Liver (tissue), 9 donors: ENCODE measurements around the gene KLK12. TPM values are rescaled to one million over a fixed set of nuclear protein-coding genes. Genes with fewer than 3 reads are reported as not detected.

ENCODE experiments used
- DNase-seq: peaks from one replicate; pipeline ENCODE4 v3.0.0-alpha.2; 2017; ENCODE audit warnings: low spot score
- H3K27ac ChIP-seq, 2 donors: one replicate each; pipeline ENCODE4 v1.7.0; 2013; ENCODE audit warnings: inconsistent platforms in 2 of 2, low read length in 2 of 2, control low read depth in 1 of 2, low read depth in 1 of 2, mild to moderate bottlenecking in 1 of 2
- H3K27me3 ChIP-seq, 4 donors: one replicate each; pipeline versions ENCODE4 v1.6.1 to v1.7.0; 2013; ENCODE audit warnings: low read length in 3 of 4, inconsistent platforms in 1 of 4, mild to moderate bottlenecking in 1 of 4, moderate library complexity in 1 of 4; ENCODE audit not compliant: control insufficient read depth in 4 of 4, insufficient read depth in 4 of 4
- H3K36me3 ChIP-seq, 4 donors: one replicate each; pipeline versions ENCODE4 v1.6.1 to v1.7.0; 2013; ENCODE audit warnings: low read length in 3 of 4, mild to moderate bottlenecking in 3 of 4, low read depth in 1 of 4, moderate library complexity in 1 of 4; ENCODE audit not compliant: control insufficient read depth in 4 of 4, insufficient read depth in 3 of 4
- H3K4me1 ChIP-seq, 4 donors: one replicate each; pipeline versions ENCODE4 v1.6.1 to v1.7.0; 2013; ENCODE audit warnings: low read length in 3 of 4, mild to moderate bottlenecking in 3 of 4, moderate library complexity in 1 of 4; ENCODE audit not compliant: control insufficient read depth in 4 of 4, insufficient read depth in 4 of 4
- H3K4me3 ChIP-seq, 3 donors: one replicate each; pipeline versions ENCODE4 v1.6.1 to v1.7.0; 2013; ENCODE audit warnings: low read length in 3 of 3, control low read depth in 1 of 3, low read depth in 1 of 3, mild to moderate bottlenecking in 1 of 3
- H3K9ac ChIP-seq, 2 donors: one replicate each; pipeline ENCODE4 v1.7.0; 2013; ENCODE audit warnings: low read length in 2 of 2, mild to moderate bottlenecking in 2 of 2, moderate library complexity in 2 of 2, control low read depth in 1 of 2, low read depth in 1 of 2
- H3K9me3 ChIP-seq, 4 donors: one replicate each; pipeline versions ENCODE4 v1.6.1 to v1.7.0; 2013; ENCODE audit warnings: low read length in 3 of 4; ENCODE audit not compliant: control insufficient read depth in 4 of 4
- EGR1 ChIP-seq, 2 donors: IDR thresholded peaks; 2 replicates each; pipeline ENCODE4 v1.6.1; 2016 to 2018; ENCODE audit warnings: antibody characterized with exemption in 2 of 2, low read depth in 2 of 2
- FOXA1 ChIP-seq: IDR thresholded peaks from 2 replicates; pipeline ENCODE4 v1.6.1; 2016; ENCODE audit warnings: antibody characterized with exemption
- FOXA2 ChIP-seq: IDR thresholded peaks from 2 replicates; pipeline ENCODE4 v1.6.1; 2016; ENCODE audit warnings: antibody characterized with exemption
- GABPA ChIP-seq, 2 donors: IDR thresholded peaks in 1 of 2; conservative IDR thresholded peaks in 1 of 2; 2 replicates each; pipeline ENCODE4 v1.6.1; 2016; ENCODE audit warnings: antibody characterized with exemption in 2 of 2, mild to moderate bottlenecking in 1 of 2, moderate library complexity in 1 of 2
- HNF4A ChIP-seq, 2 donors: conservative IDR thresholded peaks; 2 replicates each; pipeline ENCODE4 v1.6.1; 2016; ENCODE audit warnings: antibody characterized with exemption in 2 of 2, mild to moderate bottlenecking in 2 of 2
- HNF4G ChIP-seq: IDR thresholded peaks from 2 replicates; pipeline ENCODE4 v1.6.1; 2016; ENCODE audit warnings: antibody characterized with exemption
- JUND ChIP-seq, 2 donors: IDR thresholded peaks; 2 replicates each; pipeline ENCODE4 v1.6.1; 2016; ENCODE audit warnings: antibody characterized with exemption in 2 of 2
- NR2F2 ChIP-seq: IDR thresholded peaks from 2 replicates; pipeline ENCODE4 v1.6.1; 2016; ENCODE audit warnings: antibody characterized with exemption
- RAD21 ChIP-seq, 2 donors: IDR thresholded peaks; 2 replicates each; pipeline ENCODE4 v1.6.1; 2016; ENCODE audit warnings: antibody characterized with exemption in 2 of 2, mild to moderate bottlenecking in 2 of 2
- RXRA ChIP-seq, 2 donors: IDR thresholded peaks; 2 replicates each; pipeline ENCODE4 v1.6.1; 2017 to 2018; ENCODE audit warnings: antibody characterized with exemption in 2 of 2, mild to moderate bottlenecking in 1 of 2
- SP1 ChIP-seq: IDR thresholded peaks from 2 replicates; pipeline ENCODE4 v1.6.1; 2018; ENCODE audit warnings: antibody characterized with exemption, mild to moderate bottlenecking
- TAF1 ChIP-seq: conservative IDR thresholded peaks from 2 replicates; pipeline ENCODE4 v1.6.1; 2016; ENCODE audit warnings: antibody characterized with exemption, mild to moderate bottlenecking
- YY1 ChIP-seq: IDR thresholded peaks from 2 replicates; pipeline ENCODE4 v1.6.1; 2016; ENCODE audit warnings: antibody characterized with exemption, mild to moderate bottlenecking
- WGBS: extraction: QIAGEN DNeasy Blood & Tissue Kit; methylation state at CpG from one replicate; pipeline ENCODE4 v1.1.7; 2013; 5-methylcytosine and 5-hydroxymethylcytosine counted together
- polyA plus RNA-seq, 2 donors: library from polyadenylated mRNA; stranded (reverse) in 1 of 2; unstranded in 1 of 2; fragments of 200-250 nt in 1 of 2; fragments of >200 nt in 1 of 2; fragmentation: Nextera tagmentation in 1 of 2; extraction: Ambion mirVana in 1 of 2; gene quantifications; one replicate each; pipeline versions ENCODE4 v1.2.1 to v1.2.3, GENCODE V29; 2013 to 2015
- total RNA-seq, 2 donors: library from RNA; depleted of rRNA; stranded (reverse); fragments of >200 nt; gene quantifications; one replicate each; pipeline ENCODE4 v1.2.3, GENCODE V29; 2014
- TF ChIP-seq, protein P1 (sequence below): IDR thresholded peaks from 2 replicates; pipeline ENCODE4 v1.6.1; 2016; ENCODE audit warnings: antibody characterized with exemption
- TF ChIP-seq, protein P2 (sequence below): IDR thresholded peaks from 2 replicates; pipeline ENCODE4 v1.6.1; 2016; ENCODE audit warnings: antibody characterized with exemption
- TF ChIP-seq, protein P3 (sequence below): fragments of 150-350 bp; IDR thresholded peaks from 2 replicates; pipeline ENCODE4 v1.5.1; 2017; ENCODE audit warnings: improper control_type of control experiment, low read depth, low read length; ENCODE audit not compliant: missing input control
- TF ChIP-seq, protein P4 (sequence below): IDR thresholded peaks from 2 replicates; pipeline ENCODE4 v1.6.1; 2016; ENCODE audit warnings: antibody characterized with exemption
- TF ChIP-seq, protein P5 (sequence below): IDR thresholded peaks from 2 replicates; pipeline ENCODE4 v1.6.1; 2016; ENCODE audit warnings: antibody characterized with exemption, mild to moderate bottlenecking
- donor health status: healthy.
- donor health status: healthy.
- donor health status: healthy.
- donor health status: healthy.
- donor health status: healthy.

KLK12 gene
- total and polyA plus RNA-seq, 4 donors: not detected

DNA sequence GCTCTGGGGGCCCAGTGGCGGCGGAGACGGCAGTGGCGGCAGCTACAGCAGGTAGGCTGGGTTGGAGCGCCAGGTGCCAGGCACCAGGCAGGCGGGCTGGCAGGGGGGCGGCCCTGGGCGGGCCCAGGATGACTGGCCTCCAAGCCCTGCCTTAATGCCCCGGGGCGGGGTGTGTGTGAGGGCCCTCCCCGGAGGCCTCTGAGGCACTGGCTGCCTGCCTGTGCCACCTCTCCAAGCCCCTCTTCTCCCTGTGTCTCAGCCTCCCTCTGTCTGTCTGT, 8.3 kb downstream of the KLK12 start, which contains the start of gene KLK11:
KLK11 (minus strand) TSS at position 63 of the 278 bp plus-strand sequence. CDS start 985 bp downstream, outside the sequence.
- H3K4me1 ChIP-seq: no peaks in the 10 kb centered on the region
- no peak within 1 kb of the TSS for H3K27ac ChIP-seq
- H3K9ac ChIP-seq: no peak within 1 kb of the TSS
- H3K36me3 ChIP-seq: no peaks in the 10 kb centered on the region
- H3K27me3 ChIP-seq: peaks cover 0 to 8% (median 0%) of the 10 kb centered on the region in 4 donors
- WGBS: 78% methylated on average over 11 of the region's 11 CpGs
- DNase-seq: no peak
- TF ChIP-seq TAF1 (no peak), FOXA2 (no peak), HNF4G (no peak), YY1 (no peak), HNF4A (conservative IDR thresholded peaks at IDR 0.05) (no peak), RXRA (IDR thresholded peaks at IDR 0.05) (no peak), RAD21 (IDR thresholded peaks at IDR 0.05) (no peak), JUND (IDR thresholded peaks at IDR 0.05) (no peak), SP1 (no peak), EGR1 (IDR thresholded peaks at IDR 0.05; ENCODE audit: low read depth in 2 of 2) (no peak), GABPA (IDR thresholded peaks at IDR 0.05 in 1 of 2, conservative IDR thresholded peaks at IDR 0.05 in 1 of 2) (no peak), FOXA1 (no peak), NR2F2 (no peak)
- TF ChIP-seq, protein P1, sequence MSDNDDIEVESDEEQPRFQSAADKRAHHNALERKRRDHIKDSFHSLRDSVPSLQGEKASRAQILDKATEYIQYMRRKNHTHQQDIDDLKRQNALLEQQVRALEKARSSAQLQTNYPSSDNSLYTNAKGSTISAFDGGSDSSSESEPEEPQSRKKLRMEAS: no peak
- TF ChIP-seq, protein P2, sequence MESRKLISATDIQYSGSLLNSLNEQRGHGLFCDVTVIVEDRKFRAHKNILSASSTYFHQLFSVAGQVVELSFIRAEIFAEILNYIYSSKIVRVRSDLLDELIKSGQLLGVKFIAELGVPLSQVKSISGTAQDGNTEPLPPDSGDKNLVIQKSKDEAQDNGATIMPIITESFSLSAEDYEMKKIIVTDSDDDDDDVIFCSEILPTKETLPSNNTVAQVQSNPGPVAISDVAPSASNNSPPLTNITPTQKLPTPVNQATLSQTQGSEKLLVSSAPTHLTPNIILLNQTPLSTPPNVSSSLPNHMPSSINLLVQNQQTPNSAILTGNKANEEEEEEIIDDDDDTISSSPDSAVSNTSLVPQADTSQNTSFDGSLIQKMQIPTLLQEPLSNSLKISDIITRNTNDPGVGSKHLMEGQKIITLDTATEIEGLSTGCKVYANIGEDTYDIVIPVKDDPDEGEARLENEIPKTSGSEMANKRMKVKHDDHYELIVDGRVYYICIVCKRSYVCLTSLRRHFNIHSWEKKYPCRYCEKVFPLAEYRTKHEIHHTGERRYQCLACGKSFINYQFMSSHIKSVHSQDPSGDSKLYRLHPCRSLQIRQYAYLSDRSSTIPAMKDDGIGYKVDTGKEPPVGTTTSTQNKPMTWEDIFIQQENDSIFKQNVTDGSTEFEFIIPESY: no peak
- TF ChIP-seq, protein P3, sequence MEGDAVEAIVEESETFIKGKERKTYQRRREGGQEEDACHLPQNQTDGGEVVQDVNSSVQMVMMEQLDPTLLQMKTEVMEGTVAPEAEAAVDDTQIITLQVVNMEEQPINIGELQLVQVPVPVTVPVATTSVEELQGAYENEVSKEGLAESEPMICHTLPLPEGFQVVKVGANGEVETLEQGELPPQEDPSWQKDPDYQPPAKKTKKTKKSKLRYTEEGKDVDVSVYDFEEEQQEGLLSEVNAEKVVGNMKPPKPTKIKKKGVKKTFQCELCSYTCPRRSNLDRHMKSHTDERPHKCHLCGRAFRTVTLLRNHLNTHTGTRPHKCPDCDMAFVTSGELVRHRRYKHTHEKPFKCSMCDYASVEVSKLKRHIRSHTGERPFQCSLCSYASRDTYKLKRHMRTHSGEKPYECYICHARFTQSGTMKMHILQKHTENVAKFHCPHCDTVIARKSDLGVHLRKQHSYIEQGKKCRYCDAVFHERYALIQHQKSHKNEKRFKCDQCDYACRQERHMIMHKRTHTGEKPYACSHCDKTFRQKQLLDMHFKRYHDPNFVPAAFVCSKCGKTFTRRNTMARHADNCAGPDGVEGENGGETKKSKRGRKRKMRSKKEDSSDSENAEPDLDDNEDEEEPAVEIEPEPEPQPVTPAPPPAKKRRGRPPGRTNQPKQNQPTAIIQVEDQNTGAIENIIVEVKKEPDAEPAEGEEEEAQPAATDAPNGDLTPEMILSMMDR: no peak
- TF ChIP-seq, protein P4, sequence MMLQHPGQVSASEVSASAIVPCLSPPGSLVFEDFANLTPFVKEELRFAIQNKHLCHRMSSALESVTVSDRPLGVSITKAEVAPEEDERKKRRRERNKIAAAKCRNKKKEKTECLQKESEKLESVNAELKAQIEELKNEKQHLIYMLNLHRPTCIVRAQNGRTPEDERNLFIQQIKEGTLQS: no peak
- TF ChIP-seq, protein P5, sequence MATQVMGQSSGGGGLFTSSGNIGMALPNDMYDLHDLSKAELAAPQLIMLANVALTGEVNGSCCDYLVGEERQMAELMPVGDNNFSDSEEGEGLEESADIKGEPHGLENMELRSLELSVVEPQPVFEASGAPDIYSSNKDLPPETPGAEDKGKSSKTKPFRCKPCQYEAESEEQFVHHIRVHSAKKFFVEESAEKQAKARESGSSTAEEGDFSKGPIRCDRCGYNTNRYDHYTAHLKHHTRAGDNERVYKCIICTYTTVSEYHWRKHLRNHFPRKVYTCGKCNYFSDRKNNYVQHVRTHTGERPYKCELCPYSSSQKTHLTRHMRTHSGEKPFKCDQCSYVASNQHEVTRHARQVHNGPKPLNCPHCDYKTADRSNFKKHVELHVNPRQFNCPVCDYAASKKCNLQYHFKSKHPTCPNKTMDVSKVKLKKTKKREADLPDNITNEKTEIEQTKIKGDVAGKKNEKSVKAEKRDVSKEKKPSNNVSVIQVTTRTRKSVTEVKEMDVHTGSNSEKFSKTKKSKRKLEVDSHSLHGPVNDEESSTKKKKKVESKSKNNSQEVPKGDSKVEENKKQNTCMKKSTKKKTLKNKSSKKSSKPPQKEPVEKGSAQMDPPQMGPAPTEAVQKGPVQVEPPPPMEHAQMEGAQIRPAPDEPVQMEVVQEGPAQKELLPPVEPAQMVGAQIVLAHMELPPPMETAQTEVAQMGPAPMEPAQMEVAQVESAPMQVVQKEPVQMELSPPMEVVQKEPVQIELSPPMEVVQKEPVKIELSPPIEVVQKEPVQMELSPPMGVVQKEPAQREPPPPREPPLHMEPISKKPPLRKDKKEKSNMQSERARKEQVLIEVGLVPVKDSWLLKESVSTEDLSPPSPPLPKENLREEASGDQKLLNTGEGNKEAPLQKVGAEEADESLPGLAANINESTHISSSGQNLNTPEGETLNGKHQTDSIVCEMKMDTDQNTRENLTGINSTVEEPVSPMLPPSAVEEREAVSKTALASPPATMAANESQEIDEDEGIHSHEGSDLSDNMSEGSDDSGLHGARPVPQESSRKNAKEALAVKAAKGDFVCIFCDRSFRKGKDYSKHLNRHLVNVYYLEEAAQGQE: no peak
- peaks cover 0 to 3% (median 0%) of the 10 kb centered on the region in 4 donors for H3K9me3 ChIP-seq
- no peak within 1 kb of the TSS for H3K4me3 ChIP-seq
